ENCODE results near the gene VPS37B.
A peak's percentile ranks its signal among the peaks of the same experiment; 100 is the strongest.
"Not testable (repeated sequence)": the region's sequence is repeated elsewhere in the genome, so short reads cannot be mapped to it uniquely, and the experiment has no call there.

VPS37B gene, protein sequence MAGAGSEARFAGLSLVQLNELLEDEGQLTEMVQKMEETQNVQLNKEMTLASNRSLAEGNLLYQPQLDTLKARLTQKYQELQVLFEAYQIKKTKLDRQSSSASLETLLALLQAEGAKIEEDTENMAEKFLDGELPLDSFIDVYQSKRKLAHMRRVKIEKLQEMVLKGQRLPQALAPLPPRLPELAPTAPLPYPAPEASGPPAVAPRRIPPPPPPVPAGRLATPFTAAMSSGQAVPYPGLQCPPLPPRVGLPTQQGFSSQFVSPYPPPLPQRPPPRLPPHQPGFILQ

DNA sequence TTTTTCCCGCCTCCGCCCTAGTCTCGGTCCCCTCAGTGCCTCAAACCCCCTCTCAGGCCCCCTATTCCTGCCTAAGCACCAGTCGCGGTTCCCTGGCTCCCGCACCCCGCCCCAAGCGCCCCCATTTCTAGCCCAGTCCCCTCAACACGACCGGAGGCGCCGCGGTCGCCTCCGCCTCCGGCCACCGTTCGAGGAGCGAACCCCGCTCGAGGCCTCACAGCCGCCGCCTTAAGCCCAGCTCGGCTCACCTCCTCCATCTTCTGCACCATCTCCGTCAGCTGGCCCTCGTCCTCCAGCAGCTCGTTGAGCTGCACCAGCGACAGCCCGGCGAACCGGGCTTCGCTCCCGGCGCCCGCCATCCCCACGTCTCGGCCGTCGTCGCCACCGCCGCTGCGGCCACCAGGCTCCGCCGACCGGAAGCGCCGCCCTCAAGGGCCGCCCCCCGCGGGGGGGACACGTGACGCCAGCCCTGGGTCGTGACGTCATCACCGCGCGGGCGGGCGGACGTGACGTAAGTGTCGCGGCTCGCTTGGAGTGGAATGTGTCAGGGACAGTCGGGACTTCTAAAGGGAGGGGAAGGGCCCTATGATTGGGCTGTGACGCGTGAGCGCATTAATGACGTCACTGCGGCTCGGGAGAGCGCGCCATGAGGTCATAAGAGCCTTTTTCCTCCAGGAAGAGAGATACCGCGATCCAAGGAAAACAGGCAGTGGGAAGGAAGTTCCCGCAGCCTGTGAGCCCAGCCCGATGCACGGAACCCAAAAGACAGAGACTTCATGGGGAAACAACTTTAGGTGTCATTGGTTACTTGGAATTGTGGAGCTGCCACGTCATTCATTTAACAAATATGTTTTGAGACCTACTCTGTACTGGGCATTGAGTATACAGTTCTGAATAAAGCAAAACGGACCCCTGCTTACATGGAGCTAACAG is at the start of gene VPS37B:
VPS37B (minus strand) TSS at position 421 of the 933 bp plus-strand sequence; CDS start at position 359, 62 bp downstream.
- peak; percentile 66 to 67 for DNase-seq (ENCODE audit: extremely low read depth in 1 of 2, low read depth in 1 of 2)

DNA sequence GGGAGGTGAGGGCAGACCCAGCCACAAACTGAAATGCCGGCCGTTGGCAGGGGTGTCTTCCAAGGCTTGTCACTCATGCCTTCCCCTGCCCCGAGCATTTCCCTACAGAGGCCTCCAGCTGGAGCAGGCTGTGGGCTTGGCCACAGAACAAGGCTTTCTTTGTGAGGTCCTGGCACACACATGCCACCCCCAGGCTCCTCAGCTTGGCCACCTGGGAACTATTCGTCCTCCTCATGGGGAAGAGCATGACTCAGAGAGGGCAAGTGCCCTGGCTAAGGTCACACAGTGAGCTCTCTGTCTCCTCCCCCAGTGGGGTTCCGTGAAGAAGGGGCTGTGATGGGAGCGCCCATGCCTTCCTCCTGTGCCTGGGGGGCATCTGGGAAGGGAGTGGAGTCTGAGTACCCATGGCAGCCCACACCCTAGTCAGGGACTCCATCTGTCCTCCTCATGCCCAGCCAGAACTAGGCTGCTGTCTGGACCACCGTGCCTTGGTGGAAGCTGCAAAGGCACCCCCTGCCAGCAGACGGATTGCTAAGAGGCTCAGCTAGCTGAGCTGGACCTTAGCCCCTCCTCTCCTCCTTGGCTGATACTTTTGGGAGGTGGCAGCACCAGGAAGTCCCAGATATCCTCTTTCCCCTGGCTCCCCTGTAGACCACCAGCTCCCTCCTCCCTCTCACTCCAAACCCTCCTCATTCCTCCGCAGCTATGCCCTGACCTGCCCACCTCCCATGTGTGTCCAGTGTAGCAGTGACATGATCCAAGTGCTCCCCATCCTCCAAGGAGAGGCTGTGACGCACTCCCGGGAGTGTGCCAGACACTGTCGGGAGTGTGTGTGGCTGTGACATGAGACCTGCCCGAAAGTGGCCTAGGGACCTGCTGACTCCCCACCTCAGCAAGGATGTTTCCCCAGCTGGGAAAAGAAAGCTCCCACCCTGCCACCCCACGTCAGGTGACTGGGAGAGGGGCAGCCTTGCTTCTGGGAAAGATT is 49.0 kb upstream of the VPS37B start:
- DNase-seq (ENCODE audit: extremely low read depth in 1 of 2, low read depth in 1 of 2): no peak

DNA sequence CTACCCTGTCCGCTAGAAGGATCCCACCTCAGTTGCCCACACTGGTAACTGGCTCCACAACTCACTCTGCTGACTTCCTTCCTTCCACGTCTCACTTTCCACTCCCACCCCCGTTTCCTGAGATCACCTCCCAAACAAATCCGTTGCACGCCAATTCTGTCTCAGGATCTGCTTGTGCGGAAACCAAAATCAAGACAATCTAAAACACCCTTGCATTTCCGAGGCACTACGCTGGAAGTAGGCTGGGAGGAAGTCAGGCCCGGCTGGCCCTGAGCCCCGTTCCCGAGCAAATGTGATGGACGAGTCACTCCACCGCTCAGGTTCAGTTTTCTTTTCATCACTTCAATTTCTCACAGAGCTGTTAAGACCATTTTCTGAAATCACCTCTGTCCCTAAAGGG is 47.3 kb upstream of the VPS37B start:
- DNase-seq (ENCODE audit: extremely low read depth in 1 of 2, low read depth in 1 of 2): no peak

DNA sequence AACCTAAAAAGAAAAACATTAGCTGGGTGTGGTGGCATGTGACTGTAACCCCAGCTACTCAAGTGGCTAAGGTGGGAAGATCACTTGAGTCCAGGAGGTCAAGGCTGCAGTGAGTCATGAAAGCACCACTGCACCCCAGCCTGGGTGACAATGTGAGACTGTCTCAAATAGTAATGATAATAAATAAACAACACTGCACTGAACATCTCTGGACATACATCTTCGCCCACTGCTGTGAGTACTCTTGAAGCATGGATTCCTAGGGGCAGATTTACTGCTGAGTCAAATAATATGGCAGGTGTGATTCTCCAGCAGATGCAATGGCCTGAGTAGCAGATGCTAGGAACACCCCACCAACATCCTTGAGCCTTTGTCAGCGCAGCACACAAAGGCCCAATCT is 46.7 kb upstream of the VPS37B start:
- DNase-seq (ENCODE audit: extremely low read depth in 1 of 2, low read depth in 1 of 2): no peak

DNA sequence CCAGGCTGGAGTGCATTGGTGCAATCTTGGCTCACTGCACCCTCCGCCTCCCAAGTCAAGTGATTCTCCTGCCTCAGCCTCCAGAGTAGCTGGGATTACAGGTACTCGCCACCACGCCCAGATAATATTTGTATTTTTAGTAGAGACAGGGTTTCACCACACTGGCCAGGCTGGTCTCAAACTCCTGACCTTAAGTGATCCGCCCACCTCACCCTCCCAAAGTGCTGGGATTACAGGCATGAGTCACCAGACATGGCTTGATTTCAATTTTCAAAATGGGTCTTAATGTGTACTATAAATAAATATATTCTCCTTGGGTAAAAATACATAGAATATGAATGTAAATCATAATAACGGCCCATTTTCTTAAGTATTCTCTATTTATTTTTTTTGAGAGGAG is 45.4 kb upstream of the VPS37B start:
- not testable (repeated sequence) for DNase-seq (ENCODE audit: extremely low read depth in 1 of 2, low read depth in 1 of 2)

DNA sequence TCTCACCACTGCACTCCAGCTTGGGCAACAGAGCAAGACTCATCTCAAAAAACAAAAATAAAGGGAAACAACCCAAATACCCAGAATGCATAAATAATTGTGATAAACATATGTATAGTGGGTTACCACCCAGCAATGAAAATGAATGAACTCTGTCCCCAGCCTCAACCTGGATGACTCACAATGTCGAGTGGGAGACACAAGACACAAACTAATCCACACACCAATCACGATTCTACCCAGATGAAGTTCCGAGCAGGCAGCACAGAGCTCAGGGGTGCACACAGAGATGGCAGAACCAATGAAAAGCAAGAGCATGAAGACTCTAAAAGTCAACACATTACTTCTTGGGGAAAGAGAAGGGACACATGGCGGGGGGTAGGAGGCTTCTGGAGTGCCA is 43.2 kb upstream of the VPS37B start:
- DNase-seq (ENCODE audit: extremely low read depth in 1 of 2, low read depth in 1 of 2): no peak

DNA sequence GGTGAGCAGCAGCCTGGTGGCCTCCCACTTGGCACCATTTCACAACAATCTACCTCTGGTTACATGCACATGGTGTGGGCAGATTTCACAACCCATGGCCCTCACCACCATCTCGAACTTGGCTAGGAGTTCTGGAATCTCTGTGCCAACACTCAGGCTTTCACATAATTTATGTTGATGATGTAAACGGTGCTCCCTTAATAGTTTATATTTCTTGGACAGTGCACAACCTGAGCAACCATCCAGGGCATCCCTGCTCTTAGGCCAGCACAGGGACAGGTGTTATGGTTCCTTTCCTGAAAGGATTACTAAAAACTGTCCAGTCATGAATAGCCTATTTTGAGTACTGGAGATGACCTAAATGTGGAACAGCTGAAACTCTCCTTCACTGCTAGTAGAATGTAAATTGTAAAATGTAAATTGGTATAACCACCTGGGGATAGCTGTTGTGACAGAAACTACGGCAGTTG is 41.7 kb upstream of the VPS37B start:
- no peak for DNase-seq (ENCODE audit: extremely low read depth in 1 of 2, low read depth in 1 of 2)

DNA sequence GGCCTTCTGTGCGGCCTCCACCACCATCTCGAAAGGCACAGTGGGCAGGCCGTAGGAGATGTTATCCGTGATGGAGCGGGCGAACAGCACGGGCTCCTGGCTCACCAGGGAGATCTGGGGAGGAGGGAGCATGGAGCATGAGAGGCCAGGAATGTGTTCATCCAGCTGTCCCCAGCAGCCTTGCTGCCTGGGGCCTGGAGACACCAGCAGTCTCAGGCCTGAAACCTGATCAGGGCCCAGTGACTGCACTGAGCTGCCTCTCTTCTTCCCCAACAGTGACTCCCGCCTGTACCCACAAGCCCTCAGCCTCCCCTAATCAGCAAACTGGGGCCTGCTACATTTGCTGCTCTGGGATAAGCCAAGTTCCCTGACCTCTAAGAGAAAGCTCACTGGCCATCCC is 39.4 kb upstream of the VPS37B start:
- no peak for DNase-seq (ENCODE audit: extremely low read depth in 1 of 2, low read depth in 1 of 2)

DNA sequence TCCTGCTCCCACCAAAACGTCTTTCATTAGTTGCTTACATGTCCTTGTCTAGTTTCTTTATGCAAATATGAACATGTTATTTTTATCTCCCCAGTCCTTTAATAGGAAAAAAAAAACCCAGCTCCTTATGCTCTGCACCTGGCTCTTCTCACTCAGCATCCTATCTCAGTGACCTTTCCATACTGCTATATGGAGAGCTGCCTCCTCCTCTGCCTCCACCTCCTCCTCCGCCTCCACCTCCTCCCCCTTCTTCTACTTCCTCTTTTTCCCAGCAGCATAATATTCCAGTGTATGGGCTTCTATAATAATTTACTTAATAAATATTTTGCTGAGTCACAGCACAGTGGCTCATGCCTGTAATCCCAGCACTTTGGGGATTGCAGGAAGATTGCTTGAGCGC is 38.8 kb upstream of the VPS37B start:
- no peak for DNase-seq (ENCODE audit: extremely low read depth in 1 of 2, low read depth in 1 of 2)

DNA sequence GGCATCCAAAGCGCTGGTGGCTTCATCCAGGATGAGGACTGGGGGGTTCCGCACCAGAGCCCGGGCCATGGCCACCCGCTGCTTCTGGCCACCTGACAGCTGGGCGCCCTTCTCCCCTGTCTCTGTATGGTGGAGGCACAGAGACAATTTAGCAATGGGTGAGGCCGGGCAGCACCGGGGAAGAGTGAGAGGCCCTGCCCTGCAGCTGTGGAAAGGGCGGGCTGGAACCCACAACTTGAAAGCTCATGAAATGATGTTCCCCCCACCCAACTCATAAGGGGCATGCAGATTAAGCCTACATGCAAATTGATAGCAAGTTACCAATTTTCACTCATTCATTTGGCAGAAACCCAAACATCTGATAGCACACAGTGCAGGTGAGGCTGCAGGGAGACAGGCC is 36.3 kb upstream of the VPS37B start:
- DNase-seq (ENCODE audit: extremely low read depth in 1 of 2, low read depth in 1 of 2): no peak

DNA sequence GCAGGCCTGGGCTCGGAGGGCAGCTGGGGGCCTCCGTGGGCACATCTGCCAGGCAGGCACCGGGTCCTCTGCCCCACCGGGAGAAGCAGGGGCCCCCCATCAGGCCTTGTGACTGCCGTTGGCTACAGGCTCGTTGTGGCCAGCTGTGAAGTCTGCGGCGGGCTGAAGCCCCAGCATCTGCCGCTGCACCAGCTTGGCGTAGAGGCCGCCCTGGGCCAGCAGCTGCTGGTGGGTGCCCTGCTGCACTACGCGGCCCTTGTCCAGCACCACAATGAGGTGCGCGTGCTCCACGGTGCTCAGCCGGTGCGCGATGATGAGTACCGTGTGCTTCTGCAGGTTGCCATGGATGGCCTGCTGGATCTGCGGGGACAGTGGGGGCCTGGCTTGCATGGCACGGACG is 33.9 kb upstream of the VPS37B start:
- no peak for DNase-seq (ENCODE audit: extremely low read depth in 1 of 2, low read depth in 1 of 2)

DNA sequence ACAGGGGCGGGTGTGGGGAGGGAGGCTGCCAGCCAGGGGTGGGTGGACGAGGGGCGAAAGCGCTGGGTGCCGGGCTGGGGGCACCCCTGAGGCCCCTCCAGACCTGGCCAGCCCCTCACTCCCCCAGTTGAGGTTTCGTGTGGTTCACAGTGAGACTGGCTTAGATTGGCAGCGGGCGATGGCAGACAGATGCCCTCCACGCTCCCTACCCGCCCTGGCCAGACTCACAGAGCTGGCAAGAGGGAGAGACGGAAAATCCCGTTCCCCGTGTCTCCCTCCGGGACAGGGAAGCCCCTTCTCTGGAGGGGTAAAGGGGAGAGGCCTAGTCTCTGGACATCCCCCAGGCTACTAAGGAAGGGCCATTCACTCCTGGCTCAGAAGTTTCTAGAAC is 33.2 kb upstream of the VPS37B start:
- DNase-seq (ENCODE audit: extremely low read depth in 1 of 2, low read depth in 1 of 2): no peak

DNA sequence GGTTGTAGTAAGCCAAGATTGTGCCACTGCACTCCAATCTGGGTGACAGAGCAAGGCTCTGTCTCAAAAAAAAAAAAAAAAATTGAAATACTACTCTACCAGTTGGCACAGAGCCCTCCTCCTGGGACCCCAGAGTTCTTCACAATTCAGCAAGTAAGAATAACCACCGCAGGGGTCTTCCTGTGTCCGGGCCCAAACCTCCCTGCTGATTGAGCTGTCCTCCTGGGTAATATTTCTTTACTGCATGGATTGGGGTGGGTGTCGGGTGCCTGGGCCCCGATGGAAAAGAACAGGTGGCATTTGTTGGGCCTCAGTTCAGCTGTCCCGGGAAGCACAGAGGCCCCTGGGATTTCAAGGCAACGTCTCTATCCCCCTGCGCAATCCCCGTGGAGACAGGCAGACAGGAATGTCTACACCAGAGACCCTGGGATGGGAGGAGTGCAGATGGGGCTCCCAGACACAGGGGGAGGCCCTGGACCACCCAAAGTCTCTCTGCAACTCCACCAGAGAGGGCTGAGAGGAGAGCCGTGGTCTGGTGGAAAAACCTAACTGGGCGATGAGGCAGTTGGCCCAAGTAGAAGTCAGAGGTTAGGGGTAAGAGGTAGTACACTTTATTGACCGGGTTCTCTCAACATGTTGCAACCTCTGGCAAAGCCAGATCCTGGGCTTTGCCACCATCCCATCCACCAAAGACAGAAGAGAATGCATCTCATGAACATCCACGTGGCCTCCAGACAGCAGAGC is 32.7 kb upstream of the VPS37B start:
- no peak for DNase-seq (ENCODE audit: extremely low read depth in 1 of 2, low read depth in 1 of 2)

DNA sequence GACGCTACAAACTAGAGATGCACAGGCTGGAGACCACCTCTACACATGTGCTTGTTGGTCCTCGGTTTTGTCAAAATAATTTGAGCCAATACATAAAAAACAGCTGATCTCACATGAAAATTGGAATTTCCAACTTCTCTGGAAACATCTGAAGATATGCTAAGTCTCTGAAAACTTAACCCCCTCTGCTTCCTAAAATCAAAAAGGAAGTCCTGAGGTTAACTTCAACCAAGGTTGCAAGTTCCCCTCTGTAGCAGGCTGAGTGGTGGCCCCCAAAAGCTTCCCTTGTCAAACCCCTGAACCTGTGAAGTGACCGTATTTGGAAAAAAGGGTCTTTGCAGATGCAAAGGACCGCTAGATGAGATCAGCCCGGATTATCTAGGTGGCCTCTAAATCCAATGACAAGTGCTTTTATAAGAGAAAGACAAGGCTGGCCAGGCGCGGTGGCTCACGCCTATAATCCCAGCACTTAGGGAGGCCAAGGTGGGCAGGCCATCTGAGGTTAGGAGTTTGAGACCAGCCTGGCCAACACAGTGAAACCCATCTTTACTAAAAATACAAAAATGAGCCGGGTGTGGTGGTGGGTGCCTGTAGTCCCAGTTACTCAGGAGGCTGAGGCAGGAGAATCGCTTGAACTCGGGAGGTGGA is 32.0 kb upstream of the VPS37B start:
- no peak for DNase-seq (ENCODE audit: extremely low read depth in 1 of 2, low read depth in 1 of 2)

DNA sequence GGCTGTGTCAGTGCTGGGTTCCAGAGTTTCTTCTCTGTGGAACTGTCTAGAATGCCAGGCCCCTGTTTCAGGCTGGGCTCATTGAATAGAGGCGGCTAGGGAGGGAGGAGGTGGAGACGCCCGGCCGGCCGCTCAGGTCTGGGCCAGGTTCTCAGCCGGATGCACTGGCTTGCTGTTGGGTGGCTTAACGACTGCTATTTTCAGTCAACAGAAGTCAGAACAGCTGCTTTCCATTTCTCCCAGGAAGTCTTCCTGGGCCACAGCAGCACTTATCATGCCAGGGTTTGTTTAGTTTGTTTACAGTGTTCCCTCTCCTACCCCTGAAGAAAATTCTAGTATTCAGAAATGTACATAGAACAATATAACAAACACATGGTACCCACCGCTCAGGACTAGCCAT is 26.0 kb upstream of the VPS37B start:
- no peak for DNase-seq (ENCODE audit: extremely low read depth in 1 of 2, low read depth in 1 of 2)

DNA sequence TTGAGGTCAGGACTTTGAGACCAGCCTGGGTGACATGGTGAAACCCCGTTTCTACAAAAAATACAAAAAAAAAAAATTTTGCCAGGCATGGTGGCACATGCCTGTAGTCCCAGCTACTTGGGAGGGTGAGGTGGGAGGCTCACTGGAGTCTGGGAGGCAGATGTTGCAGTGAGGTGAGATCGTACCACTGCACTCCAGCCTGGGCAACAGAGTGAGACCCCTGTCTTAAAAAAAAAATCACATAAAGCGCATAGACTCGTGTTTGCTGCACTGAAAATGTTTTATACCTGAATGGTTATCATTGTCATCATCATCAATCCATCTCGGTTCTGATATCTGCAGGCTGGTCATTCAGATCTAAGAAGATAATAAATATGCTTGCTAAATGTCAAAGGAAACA is 24.8 kb upstream of the VPS37B start:
- DNase-seq (ENCODE audit: extremely low read depth in 1 of 2, low read depth in 1 of 2): no peak

DNA sequence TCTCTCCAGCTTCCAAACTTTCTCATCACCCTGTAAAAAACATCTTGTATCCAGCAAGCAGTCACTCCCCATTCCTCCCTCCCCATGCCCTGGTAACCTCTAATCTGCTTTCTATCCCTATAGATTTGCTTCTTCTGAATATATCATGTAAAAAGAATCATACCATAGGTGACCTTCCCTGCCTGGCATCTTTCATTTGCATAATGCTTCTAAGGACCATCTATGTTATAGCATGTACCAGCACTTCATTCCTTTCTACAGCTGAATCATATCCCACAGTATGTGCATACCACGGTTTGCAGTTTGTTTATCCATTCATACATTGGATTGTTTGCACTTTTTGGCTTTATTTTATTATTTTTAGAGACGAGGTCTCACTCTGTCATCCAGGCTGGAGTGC is 22.9 kb upstream of the VPS37B start:
- no peak for DNase-seq (ENCODE audit: extremely low read depth in 1 of 2, low read depth in 1 of 2)

DNA sequence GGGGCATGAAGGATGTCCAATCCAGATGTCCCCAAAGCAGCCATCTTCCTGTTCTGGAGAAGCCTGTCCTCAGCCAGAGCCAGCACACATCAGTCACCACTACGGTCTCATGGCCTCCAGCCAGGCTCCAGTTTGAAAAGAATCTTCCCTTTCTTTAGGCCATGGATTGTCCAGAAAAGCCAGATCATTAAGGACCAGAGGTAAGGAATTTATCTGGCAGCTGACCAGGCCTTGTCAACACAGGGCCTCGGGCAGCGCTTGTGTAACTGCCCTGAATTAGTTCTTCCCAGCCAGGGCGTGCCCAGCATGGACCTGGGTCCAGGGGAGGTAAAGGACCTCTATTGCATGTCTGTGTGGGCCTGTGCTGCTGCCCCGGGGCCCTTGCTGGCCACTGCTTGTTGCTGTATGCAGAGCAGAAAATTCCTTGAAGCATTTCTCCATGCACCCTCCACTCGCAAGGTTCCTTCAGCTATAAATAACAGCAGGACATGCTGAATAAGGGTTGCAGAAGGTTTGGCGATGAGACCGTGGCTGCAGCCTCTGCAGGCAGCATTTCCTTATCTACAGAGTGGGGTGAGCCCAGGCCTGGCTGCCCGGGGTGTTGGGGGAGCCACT is 21.7 kb upstream of the VPS37B start:
- DNase-seq (ENCODE audit: extremely low read depth in 1 of 2, low read depth in 1 of 2): no peak
